Stimulated activated CD8-positive, alpha-beta memory T cell treated with anti-CD3 and anti-CD28 coated beads, Interleukin-4, amount 100 ng/mL, for 1 hour (primary cell): ENCODE data around the gene RASSF6.
"Not testable (repeated sequence)": the region's sequence is repeated elsewhere in the genome, so short reads cannot be mapped to it uniquely, and the experiment has no call there.

Experiments used
- DNase-seq, 2 donors: peaks; one replicate each; pipeline ENCODE4 v3.0.0-alpha.2; 2020; ENCODE audit warnings: low read depth in 2 of 2, low spot score in 1 of 2

RASSF6 gene

DNA sequence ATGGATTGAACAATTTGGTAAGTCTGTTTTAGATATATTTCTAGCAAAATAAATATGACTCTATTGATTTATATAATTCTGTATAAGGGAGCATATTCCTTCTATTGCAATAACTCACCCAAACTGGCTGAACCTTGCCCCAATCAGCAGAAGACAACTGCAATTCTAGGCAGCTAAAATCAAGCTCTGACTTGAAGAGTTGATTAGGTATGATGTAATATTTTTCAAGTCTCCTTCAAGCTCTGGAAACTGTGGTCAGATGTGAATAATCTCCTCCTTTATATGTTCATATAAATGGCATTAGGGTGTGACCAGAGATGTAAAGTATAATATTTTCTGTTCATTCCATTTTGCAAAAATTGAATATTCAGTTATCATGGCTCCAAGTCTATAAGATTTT, 8.2 kb downstream of the RASSF6 start:
- no peak for DNase-seq

DNA sequence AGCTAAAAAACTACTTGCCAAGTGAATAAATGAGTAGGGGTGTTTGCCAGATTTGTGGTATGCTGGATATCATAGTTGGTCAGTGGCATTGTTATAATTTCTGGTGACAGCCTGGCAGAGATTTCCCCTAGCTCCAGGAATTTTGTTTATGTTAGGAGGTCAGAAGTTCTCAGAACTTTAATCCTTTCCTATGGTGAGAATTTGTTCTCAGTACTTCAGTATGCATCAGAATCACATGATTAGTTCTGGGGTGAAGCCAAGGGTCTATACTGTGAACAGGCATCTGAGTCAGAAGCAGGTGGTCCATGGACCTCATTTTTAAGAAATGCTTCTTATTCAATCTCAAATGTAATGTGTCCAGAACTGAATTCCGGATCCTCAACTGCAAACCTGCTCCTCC, 10.5 kb downstream of the RASSF6 start:
- DNase-seq, result no peak

DNA sequence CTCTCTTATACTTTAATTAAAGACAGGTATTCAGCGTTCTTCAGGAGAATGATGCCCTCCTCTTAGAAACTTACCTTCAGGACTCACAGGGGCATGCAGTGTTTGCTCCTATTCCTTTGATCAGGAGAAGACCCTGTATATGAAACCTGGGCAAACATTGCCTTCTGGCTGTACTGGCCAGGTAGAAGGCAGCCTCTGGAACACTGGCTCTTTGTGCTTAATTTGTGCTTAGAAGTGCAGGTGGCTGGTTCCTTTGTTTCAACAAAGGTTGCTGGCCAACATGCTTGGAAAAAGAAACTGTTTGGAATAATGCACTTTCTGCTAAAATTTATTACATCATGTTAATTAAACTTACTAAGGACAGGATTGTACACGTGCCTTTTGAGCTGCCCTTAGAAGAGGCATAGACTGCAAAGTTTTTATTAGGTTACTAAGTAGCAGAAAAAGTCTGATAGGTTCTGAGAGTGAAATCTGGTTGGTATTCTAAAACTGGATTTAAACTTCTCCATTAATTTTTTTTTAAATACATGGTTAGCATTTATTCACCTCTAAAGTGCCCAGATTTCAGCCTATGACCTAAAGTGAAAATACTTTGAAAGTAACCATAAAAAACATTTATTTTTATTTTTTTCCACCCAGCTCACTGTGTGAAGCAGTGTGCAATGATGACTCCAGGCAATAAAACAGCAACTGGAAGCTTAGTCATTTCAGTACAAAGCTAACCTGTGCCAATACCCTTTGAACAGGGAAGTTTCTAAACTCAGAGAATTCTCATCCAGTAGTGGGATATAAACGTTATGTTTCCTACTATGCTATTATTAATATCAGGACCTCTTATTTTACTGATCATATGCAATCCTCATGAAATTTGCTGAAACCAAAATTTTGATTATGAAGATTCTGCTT, 11.3 kb downstream of the RASSF6 start:
- DNase-seq, result no peak

DNA sequence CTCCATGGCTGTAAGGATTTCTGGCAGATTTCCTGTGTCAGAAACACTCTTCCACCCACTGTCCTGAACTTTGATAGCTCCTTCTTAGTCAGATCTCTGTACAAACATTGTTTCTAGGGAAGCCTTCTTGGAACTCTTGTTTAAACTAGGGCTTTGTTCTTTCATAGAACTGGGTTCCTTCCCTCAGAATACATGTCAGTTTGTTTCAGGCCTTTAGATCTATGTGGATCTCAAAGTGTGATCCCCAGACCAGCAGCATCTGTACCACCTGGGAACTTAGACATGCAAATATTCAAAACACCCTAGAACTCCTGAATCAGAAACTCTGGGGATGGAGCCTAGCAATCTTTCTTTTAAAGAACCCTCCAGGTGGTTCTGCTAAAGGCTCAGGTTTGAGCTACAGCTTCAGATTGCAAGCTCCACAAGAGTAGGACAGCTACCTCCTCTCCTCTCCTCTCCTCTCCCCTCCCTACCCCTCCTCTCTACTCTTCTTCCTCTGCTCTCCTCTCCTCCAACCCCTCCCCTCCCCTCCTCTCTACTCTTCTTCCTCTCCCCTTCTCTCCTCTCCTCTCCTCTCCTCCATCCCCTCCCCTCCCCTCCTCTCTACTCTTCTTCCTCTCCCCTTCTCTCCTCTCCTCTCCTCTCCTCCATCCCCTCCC, 12.7 kb downstream of the RASSF6 start:
- DNase-seq, result no peak

DNA sequence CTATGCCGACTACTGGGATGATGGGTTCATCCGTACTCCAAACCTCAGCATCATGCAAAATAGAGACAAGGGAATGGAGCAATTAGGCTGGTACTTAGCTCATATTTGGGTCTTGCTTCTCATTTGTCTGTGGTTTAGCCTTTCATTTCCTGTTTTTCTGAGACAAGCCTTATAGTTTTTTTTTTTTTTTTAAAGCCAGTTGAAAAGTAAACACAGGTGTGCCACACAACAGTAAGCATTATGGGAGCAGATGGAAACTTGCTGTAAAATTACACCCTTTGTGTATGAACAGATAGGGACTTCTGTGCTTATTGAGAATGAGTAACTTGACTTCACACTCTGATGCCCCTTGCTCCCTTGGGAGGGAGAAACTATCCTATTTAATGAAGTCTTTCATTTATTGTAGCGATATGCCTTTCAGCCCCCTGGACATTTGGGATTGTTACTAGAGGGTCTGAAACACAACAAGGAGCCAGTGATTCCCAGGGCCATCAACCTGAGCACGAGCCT, 13.7 kb downstream of the RASSF6 start:
- DNase-seq, result no peak

DNA sequence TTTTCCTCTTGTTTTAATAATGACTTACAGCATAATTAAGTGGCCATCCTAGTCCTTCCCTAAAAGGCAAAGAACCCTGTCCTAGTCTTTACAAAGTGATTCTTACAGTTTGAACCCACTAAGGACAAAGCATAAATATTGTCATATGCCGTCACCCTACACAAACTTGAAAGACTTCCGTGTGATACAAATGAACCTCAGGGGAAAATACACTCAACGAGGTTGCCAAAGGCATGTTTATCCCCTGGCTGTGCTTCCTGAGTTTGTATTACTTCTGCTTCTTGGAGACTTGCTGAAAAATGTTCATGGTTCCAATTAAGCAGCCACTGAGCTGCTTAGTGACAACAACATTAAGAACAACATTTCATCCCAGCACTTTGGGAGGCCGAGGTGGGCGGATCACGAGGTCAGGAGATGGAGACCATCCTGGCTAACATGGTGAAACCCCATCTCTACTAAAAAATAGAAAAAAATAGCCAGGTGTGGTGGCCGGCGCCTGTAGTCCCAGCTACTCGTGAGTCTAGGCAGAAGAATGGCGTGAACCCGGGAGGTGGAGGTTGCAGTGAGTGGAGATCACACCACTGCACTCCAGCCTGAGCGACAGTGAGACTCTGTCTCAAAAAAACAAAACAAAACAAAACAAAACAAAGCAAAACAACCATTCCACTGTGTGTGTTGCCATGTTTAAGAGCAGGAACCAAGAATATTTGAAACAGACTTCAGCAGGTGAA, 16.2 kb downstream of the RASSF6 start:
- no peak for DNase-seq

DNA sequence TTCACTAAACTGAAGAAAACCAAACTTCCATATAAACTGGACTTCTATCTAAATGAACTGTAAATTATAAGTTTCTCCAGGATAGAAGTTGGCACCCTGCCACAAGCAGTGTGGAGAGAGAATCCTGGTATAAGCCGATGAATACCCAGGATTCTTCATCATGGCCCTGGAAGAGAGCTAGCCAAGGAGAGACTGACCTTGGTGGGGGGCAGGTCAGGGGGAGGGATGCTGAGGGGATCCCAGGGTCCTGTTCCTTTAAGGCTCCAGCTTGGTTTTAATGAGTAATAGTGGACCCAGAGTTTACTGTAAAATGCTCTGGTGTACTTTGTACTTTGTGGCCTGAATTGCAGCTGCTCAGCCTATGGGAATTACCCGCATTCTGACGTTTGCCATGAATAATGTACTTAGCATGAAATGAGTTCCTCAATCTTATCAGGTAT, 16.9 kb downstream of the RASSF6 start:
- no peak for DNase-seq

DNA sequence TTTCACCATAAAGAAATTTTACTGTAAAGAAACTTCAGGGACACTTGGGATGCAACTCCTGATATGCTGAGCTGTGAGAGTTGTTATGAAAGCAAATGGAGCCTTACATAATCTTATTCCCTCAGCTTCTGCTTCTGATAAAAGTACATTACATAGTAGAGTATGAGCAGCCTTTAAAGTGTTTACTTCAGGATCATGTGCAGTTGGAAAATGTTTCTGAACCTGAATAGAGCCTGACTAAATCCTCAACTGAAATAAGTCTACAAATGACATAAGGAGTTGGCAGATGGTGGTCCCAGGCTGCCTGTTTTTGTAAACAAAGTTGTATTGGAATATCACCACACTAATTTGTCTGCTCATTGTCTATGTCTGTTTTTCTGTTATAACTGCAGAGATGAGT, 19.3 kb downstream of the RASSF6 start:
- DNase-seq, result no peak

DNA sequence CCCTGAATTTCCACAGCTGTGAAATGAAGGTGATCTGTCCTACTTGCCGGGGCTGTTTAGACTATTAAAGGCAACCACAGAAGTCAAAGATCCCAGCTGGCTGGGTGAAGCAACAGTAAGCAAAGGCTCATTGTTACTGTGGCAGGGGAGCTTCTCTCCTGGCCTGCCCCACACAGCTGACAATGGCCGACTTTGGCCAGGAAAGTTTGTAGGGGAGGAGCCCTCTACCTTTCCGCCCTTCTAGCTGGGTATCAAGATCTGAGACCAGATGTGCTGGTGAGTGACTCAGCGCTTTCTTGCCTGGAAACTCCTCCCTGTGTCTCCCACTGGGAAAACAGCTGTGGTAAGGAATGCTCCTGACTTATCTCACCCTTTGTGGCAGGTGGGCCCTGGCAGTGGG, 21.1 kb downstream of the RASSF6 start:
- no peak for DNase-seq

DNA sequence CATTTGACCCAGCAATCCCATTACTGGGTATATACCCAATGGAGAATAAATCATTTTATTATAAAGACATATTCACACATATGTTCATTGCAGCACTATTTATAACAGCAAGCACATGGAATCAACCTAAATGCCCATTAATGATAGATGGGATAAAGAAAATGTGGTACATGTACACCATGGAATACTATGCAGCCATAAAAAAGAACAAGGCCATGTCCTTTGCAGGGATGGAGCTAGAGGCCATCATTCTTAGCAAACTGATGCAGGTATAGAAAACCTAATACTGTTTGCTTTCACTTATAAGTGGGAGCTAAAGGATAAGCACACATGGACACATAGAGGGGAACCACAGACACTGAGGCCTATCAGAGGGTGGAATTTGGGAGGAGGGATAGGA, 22.6 kb downstream of the RASSF6 start:
- DNase-seq, result no peak

DNA sequence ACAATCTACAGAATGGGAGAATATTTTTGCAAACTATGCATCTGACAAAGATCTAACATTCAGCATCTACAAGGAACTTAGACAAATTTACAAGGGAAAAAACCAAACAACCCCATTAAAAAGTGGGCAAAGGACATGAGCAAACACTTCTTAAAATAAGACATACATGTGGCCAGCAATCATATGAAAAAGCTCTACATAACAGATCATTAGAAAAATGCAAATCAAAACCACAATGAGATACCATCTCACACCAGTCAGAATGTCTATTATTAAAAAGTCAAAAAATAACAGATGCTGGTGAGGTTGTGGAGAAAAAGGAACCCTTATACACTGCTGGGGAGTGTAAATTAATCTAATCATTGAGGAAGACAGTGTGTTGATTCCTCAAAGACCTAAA, 23.1 kb downstream of the RASSF6 start:
- DNase-seq, result not testable (repeated sequence)

DNA sequence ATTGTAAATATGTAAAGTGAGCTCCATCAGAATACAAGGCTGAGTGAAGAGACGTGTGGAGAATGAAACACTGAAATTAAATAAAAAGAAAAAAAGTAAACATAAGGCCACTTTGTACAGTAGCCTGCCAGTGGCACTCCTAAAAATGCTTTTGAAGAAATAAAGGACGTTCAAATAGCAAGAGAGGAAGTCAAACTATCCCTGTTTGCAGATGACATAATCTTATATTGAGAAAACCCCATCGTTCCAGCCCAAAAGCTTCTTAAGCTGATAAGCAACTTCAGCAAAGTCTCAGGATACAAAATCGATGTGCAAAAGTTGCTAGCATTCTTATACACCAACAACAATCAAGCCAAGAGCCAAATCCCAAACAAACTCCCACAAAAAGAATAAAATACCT, 24.2 kb downstream of the RASSF6 start:
- no peak for DNase-seq

DNA sequence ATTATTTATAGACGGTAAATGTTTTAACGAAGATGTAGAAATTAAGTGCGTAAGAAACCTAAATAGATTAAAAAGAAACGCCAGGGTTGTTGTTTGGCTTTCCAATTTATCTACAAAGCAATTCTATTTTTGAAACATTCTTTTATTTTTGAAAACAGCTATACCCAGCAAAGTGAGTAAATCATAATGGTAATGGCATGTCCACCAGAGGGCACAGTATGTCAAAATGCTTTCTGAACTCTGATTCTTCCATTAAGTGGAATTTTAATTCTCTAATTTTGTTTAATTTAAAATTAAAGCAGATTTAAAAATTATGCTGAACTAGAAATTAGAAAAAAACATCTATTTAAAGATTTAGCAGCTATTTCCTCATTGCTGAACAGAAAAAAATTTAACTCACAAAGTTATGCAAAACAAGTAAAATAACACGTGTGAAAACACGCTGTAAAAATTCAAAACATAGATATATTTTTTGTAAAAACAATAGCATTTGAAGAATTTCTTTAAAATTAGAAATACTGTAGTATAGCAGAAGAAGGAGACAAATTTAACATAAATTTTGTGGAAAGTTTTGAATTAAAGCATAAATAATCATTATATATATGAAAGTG, 26.5 kb downstream of the RASSF6 start:
- DNase-seq, result no peak

DNA sequence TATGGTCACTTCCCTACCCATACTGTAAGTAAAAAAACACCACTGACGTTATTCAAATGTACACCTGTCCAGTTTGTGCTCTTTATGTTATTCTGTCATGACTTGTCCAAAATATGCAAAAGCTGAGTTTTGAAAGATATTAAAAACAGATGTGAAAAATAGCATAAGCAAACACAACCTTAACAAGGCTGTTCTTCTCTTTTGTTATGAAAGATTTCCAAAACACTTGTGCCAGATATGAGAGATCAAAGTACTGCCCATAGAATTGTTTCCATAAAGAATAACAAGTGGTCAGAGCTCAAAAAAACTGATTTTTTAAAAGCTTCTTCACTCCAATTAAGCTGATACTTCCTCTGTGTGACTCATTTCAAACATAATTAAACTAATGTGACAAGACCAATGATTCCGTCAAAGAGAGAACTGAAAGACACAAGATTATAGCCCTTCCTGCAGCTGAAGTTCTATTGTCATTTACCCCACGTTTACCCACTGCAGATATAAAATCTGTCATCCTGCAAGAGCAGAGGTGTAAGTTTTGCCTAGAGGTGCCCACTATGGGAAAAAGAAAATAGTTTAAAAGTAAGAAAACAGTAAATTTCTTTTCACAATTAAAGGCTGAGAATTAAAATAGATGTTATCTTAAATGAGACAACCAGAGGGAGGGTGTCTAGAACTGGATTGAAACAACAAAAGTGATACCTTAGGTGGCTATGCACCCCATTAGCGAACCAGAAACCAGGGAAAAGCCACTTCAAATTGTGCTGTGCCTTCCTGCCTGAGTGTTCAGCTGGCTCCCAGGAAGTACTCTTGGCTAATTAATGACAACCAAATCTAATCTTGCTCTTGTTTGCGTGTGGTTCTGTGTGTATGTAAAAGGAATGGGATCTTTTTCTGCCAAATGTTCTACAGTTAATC, 30.1 kb downstream of the RASSF6 start:
- DNase-seq, result no peak

DNA sequence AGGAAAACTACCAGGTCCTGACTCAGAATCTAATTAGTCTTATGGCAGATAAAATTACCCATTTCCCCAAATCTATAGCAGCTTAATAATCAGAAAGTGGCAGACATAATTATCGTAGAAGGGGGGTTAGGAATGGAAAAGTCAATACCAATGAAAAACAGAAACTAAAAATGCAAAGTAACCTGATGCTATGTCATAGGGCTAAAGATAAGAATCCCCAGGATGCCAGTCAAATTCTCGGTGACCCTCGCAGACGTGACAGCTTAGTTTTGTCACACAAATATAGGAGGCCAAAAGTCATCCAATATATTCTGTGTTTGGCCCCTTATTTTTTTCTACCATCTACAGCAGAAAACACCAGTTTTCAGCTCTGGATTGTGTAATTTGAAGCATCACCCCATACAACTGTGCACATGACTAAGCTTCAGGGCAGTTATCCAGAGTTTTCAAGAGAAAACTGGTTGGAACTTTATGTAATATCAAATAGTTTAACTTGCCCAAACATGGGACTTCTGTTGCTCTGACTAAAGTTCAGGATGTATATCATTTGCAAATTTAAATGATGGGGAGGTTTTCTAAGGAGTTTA, 30.9 kb downstream of the RASSF6 start:
- no peak for DNase-seq

DNA sequence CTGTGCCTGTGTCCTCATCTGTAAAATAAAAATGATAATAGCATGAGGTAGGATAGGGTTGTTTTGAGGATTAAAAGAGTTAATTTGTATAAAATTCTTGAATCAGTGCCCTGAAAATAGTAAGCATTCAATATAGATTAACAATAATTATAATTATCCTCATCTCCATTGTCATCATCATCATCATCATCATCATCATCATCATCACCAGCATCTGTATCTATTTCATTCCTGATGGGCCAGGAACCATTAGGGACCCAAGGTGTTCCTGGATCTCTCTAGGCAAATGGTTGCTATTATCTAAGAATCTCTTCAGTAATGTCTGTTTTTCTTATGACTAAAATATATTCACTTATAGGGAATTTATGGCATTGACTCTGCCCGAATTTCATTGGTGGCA, 31.6 kb downstream of the RASSF6 start:
- no peak for DNase-seq

DNA sequence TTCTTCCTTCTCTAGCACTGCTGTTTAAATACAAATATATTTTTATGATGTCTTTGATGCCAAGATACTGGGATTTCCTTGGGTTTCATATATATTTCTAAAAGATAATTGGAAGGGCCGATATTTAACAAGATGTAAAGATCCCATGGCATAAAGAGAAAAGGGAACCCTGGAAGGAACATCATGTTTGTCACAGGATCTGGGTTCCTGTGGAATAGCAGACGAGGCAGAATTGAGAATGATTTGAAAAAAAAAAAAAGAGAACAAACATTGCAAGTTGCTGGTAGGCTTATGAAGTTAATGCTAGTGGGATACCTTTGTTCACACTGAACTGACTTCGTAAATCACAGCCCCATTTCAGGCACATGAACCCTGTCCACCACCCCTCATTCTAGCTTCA, 33.6 kb downstream of the RASSF6 start:
- DNase-seq, result no peak

DNA sequence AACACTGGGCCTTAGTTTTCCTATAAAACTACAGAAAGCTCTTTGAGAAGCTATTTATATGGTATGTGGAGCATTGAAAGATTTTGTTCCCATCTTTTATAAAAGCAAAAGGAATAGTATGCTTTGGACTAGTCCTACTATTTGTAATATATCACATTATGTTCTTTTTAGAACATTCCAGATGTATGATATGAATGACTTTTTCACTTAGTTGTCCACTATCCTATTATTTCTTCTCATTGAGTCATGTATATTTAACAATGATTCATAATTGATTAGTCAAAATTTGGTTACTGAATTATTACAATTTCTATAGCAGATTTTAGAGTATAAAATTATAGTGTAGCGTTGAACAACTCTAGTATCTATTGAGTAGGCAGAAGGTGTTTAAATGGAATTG, 34.2 kb downstream of the RASSF6 start:
- DNase-seq, result no peak

DNA sequence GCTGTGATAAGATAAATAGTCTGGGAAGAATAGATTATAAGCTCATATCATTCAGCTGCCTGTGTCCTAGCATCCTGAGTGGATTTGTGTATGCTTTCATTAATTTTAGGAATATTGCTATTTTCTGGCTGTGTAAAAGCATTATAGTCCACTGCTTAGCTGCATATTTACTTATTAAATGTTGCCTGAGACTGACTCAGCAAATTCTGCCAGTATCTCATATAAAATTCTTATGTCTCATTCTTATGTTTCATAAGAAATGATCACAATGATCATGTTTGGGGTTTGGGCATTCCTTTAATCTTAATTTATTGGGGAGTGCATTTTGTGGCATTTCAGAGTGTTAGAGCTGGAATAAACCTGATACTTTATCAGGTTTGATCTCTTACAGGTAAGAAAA, 34.9 kb downstream of the RASSF6 start:
- no peak for DNase-seq

DNA sequence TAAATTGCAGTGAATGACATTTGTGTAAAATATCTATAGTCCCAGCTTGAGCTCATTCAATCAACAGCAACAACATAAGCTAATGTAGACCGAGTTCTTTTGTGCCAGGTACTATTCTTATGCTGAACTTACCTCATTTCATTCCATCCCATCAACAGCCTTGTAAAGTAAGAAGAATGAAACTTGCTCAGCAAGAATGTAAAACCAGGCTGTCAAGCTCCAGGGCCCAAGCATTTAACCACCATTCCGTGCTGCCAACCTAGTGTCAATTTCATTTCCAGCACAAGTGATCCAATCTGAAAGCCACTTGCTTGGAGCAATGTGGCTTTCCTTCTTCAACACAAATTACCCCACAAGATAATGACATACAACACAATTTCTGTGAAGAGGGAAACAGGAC, 36.6 kb downstream of the RASSF6 start:
- DNase-seq, result no peak
